Measurements from ENCODE around the gene SUMO1.

SUMO1 gene

GRCh38 chr2:202169832-202170424 lies 68.5 kb downstream of the SUMO1 start:
- Histone ChIP-seq H3K27me3 (peaks cover 27% of the 10 kb centered on the region), H3K9me3 (no peaks in the 10 kb centered on the region), H3K4me3 (ENCODE audit: low read depth in 1 of 2, low read length in 1 of 2) (no peak overlapping the region), H3K27ac (no peak overlapping the region), H3K36me3 (no peaks in the 10 kb centered on the region), H3K4me1 (ENCODE audit: control insufficient read depth in 1 of 2, insufficient read depth in 1 of 2, low read depth in 1 of 2, low read length in 1 of 2) (peaks cover 0 to 3% of the 10 kb centered on the region in 2 experiments)
- TF ChIP-seq CTCF (IDR thresholded peaks at IDR 0.05) = no peak

- TF ChIP-seq CTCF (IDR thresholded peaks at IDR 0.05) = no peak
- H3K4me3 ChIP-seq (ENCODE audit: low read depth in 1 of 2, low read length in 1 of 2) = no peak overlapping the region
- peaks cover 0 to 3% of the 10 kb centered on the region in 2 experiments for H3K4me1 ChIP-seq (ENCODE audit: control insufficient read depth in 1 of 2, insufficient read depth in 1 of 2, low read depth in 1 of 2, low read length in 1 of 2)
- no peaks in the 10 kb centered on the region for H3K36me3 ChIP-seq
- H3K9me3 ChIP-seq = no peaks in the 10 kb centered on the region
- H3K27ac ChIP-seq = no peak overlapping the region
- H3K27me3 ChIP-seq = peaks cover 27% of the 10 kb centered on the region
Measured at GRCh38 chr2:202169131-202169530, 69.3 kb downstream of the SUMO1 start.

DNA sequence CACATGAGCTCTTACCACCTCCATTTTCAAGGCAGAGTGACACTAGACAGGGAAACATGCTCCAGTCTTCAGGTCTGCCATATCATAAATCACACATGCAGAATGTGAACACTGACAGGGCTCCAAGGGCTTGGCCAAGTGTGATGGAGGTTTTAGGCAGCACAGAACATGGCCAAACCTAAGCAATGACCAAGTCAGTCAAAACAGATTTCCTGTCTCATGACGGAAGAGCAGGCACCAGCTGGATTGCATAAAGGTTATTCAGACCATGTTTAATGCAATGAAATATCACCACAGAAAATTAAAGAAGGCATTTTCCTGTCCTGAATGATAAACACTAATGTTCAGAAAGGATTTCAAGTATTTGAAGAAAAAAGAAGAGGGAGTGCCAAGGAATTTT lies 72.5 kb downstream of the SUMO1 start:
- no peak overlapping the region for H3K27ac ChIP-seq
- no peaks in the 10 kb centered on the region for H3K9me3 ChIP-seq
- H3K36me3 ChIP-seq = no peaks in the 10 kb centered on the region
- peaks cover 14% of the 10 kb centered on the region for H3K27me3 ChIP-seq
- H3K4me3 ChIP-seq (ENCODE audit: low read depth in 1 of 2, low read length in 1 of 2) = no peak overlapping the region
- no peak for TF ChIP-seq CTCF (IDR thresholded peaks at IDR 0.05)
- H3K4me1 ChIP-seq (ENCODE audit: control insufficient read depth in 1 of 2, insufficient read depth in 1 of 2, low read depth in 1 of 2, low read length in 1 of 2) = no peaks in the 10 kb centered on the region

- H3K27ac ChIP-seq = no peak overlapping the region
- no peaks in the 10 kb centered on the region for H3K4me1 ChIP-seq (ENCODE audit: control insufficient read depth in 1 of 2, insufficient read depth in 1 of 2, low read depth in 1 of 2, low read length in 1 of 2)
- no peaks in the 10 kb centered on the region for H3K36me3 ChIP-seq
- H3K27me3 ChIP-seq = peaks cover 7% of the 10 kb centered on the region
- no peak overlapping the region for H3K4me3 ChIP-seq (ENCODE audit: low read depth in 1 of 2, low read length in 1 of 2)
- H3K9me3 ChIP-seq = no peaks in the 10 kb centered on the region
- no peak for TF ChIP-seq CTCF (IDR thresholded peaks at IDR 0.05)
Measured at GRCh38 chr2:202165208-202165607, 73.2 kb downstream of the SUMO1 start.

GRCh38 chr2:202164411-202164810 lies 74.0 kb downstream of the SUMO1 start:
- TF ChIP-seq CTCF (IDR thresholded peaks at IDR 0.05) = no peak
- no peaks in the 10 kb centered on the region for H3K4me1 ChIP-seq (ENCODE audit: control insufficient read depth in 1 of 2, insufficient read depth in 1 of 2, low read depth in 1 of 2, low read length in 1 of 2)

More at GRCh38 chr2:202164411-202164810, 74.0 kb downstream of the SUMO1 start:
- Histone ChIP-seq H3K27ac (no peak overlapping the region), H3K27me3 (no peaks in the 10 kb centered on the region), H3K9me3 (no peaks in the 10 kb centered on the region), H3K36me3 (no peaks in the 10 kb centered on the region), H3K4me3 (ENCODE audit: low read depth in 1 of 2, low read length in 1 of 2) (no peak overlapping the region)

Measured in neutrophil (primary cell).